Effector CD8-positive, alpha-beta T cell (primary cell): ENCODE measurements around the gene MOB4.
"Not testable (repeated sequence)": the region's sequence is repeated elsewhere in the genome, so short reads cannot be mapped to it uniquely, and the experiment has no call there.

Experiments used
- DNase-seq: peaks from one replicate; lab custom pipeline; 2025; lab: John Stamatoyannopoulos, UW

MOB4 gene

GRCh38 chr2:197514754-197515153 lies 1.1 kb upstream of the MOB4 start:
- no peak for DNase-seq

- peak; percentile 53 for DNase-seq
Measured at GRCh38 chr2:197515315-197515738, 539 bp upstream of the MOB4 start.

- peak; percentile 28 for DNase-seq
Measured at GRCh38 chr2:197516393-197516761, 511 bp downstream of the MOB4 start.

GRCh38 chr2:197517150-197517549 lies 1.3 kb downstream of the MOB4 start:
- no peak for DNase-seq

GRCh38 chr2:197538412-197538811 lies 22.5 kb downstream of the MOB4 start:
- DNase-seq: no peak

GRCh38 chr2:197539734-197540133 lies 23.9 kb downstream of the MOB4 start:
- no peak for DNase-seq

GRCh38 chr2:197543206-197543605 lies 27.3 kb downstream of the MOB4 start:
- no peak for DNase-seq

- no peak for DNase-seq
Measured at GRCh38 chr2:197547163-197547900, 31.5 kb downstream of the MOB4 start.

GRCh38 chr2:197548582-197548981 lies 32.7 kb downstream of the MOB4 start:
- no peak for DNase-seq

GRCh38 chr2:197551260-197551659 lies 35.4 kb downstream of the MOB4 start:
- DNase-seq: not testable (repeated sequence)

GRCh38 chr2:197555467-197555866 lies 39.6 kb downstream of the MOB4 start:
- no peak for DNase-seq

GRCh38 chr2:197556456-197556855 lies 40.6 kb downstream of the MOB4 start:
- no peak for DNase-seq

- no peak for DNase-seq
Measured at GRCh38 chr2:197558393-197558792, 42.5 kb downstream of the MOB4 start.

GRCh38 chr2:197559681-197560080 lies 43.8 kb downstream of the MOB4 start:
- DNase-seq: no peak

GRCh38 chr2:197560146-197560665 lies 44.3 kb downstream of the MOB4 start:
- no peak for DNase-seq

GRCh38 chr2:197571627-197572271 lies 55.9 kb downstream of the MOB4 start:
- no peak for DNase-seq

- DNase-seq: no peak
Measured at GRCh38 chr2:197573608-197574007, 57.7 kb downstream of the MOB4 start.

GRCh38 chr2:197575987-197576386 lies 60.1 kb downstream of the MOB4 start:
- no peak for DNase-seq

- DNase-seq: no peak
Measured at GRCh38 chr2:197576631-197577030, 60.8 kb downstream of the MOB4 start.

GRCh38 chr2:197577446-197577845 lies 61.6 kb downstream of the MOB4 start:
- no peak for DNase-seq

- not testable (repeated sequence) for DNase-seq
Measured at GRCh38 chr2:197578294-197578693, 62.4 kb downstream of the MOB4 start.

GRCh38 chr2:197580166-197580565 lies 64.3 kb downstream of the MOB4 start:
- DNase-seq: not testable (repeated sequence)

GRCh38 chr2:197587255-197587654 lies 71.4 kb downstream of the MOB4 start:
- not testable (repeated sequence) for DNase-seq
